Measurements from ENCODE around the gene FOXL3.

GRCh38 chr7:326273-326672 is 36.3 kb downstream of the FOXL3 start:
- TF ChIP-seq, protein P1, sequence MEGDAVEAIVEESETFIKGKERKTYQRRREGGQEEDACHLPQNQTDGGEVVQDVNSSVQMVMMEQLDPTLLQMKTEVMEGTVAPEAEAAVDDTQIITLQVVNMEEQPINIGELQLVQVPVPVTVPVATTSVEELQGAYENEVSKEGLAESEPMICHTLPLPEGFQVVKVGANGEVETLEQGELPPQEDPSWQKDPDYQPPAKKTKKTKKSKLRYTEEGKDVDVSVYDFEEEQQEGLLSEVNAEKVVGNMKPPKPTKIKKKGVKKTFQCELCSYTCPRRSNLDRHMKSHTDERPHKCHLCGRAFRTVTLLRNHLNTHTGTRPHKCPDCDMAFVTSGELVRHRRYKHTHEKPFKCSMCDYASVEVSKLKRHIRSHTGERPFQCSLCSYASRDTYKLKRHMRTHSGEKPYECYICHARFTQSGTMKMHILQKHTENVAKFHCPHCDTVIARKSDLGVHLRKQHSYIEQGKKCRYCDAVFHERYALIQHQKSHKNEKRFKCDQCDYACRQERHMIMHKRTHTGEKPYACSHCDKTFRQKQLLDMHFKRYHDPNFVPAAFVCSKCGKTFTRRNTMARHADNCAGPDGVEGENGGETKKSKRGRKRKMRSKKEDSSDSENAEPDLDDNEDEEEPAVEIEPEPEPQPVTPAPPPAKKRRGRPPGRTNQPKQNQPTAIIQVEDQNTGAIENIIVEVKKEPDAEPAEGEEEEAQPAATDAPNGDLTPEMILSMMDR (IDR thresholded peaks at IDR 0.05): no peak
- TF ChIP-seq ZFX (IDR thresholded peaks at IDR 0.05; ENCODE audit: borderline replicate concordance): no peak
